GM19397 (cell line): ENCODE measurements around the gene EPB41L4B.
"Not testable (repeated sequence)": the region's sequence is repeated elsewhere in the genome, so short reads cannot be mapped to it uniquely, and the experiment has no call there.

Source experiments
- ATAC-seq: cut with Tn5 transposase; IDR thresholded peaks from one replicate; pipeline ENCODE4 v1.9.1; 2021; ENCODE audit warnings: mild to moderate bottlenecking, moderate library complexity; ENCODE audit not compliant: unreplicated experiment

Gene EPB41L4B

GRCh38 chr9:109247228-109247627, 73.6 kb downstream of the EPB41L4B start:
- no peak for ATAC-seq

GRCh38 chr9:109246533-109246932, 74.3 kb downstream of the EPB41L4B start:
- no peak for ATAC-seq

- ATAC-seq, result no peak
These were observed 75.5 kb downstream of the EPB41L4B start for GRCh38 chr9:109245310-109245897.

- ATAC-seq, result peak; percentile 83
These were observed 76.4 kb downstream of the EPB41L4B start for GRCh38 chr9:109244179-109245132.

GRCh38 chr9:109242741-109243140, 78.1 kb downstream of the EPB41L4B start:
- no peak for ATAC-seq

- no peak for ATAC-seq
These were observed 78.8 kb downstream of the EPB41L4B start for GRCh38 chr9:109242014-109242413.

- ATAC-seq, result no peak
These were observed 79.7 kb downstream of the EPB41L4B start for GRCh38 chr9:109241207-109241606.

- ATAC-seq, result no peak
These were observed 81.6 kb downstream of the EPB41L4B start for GRCh38 chr9:109239240-109239639.

GRCh38 chr9:109238655-109239054, 82.2 kb downstream of the EPB41L4B start:
- ATAC-seq, result no peak

GRCh38 chr9:109238125-109238524, 82.7 kb downstream of the EPB41L4B start:
- no peak for ATAC-seq

- no peak for ATAC-seq
These were observed 88.2 kb downstream of the EPB41L4B start for GRCh38 chr9:109232449-109233237.

- no peak for ATAC-seq
These were observed 89.3 kb downstream of the EPB41L4B start for GRCh38 chr9:109231593-109231992.

- ATAC-seq, result no peak
These were observed 90.6 kb downstream of the EPB41L4B start for GRCh38 chr9:109230277-109230676.

- no peak for ATAC-seq
These were observed 91.2 kb downstream of the EPB41L4B start for GRCh38 chr9:109229682-109230081.

GRCh38 chr9:109228093-109228642, 92.7 kb downstream of the EPB41L4B start:
- ATAC-seq, result no peak

GRCh38 chr9:109225629-109226028, 95.2 kb downstream of the EPB41L4B start:
- ATAC-seq, result no peak

- ATAC-seq, result no peak
These were observed 96.1 kb downstream of the EPB41L4B start for GRCh38 chr9:109224751-109225150.

GRCh38 chr9:109218242-109218641, 102.6 kb downstream of the EPB41L4B start:
- not testable (repeated sequence) for ATAC-seq

- ATAC-seq, result no peak
These were observed 106.4 kb downstream of the EPB41L4B start for GRCh38 chr9:109214414-109214813.

GRCh38 chr9:109213285-109214121, 107.4 kb downstream of the EPB41L4B start:
- no peak for ATAC-seq
